Stomach (tissue), 4 donors: ENCODE results near the gene PPHLN1.

Experiments used
- CTCF ChIP-seq, 7 experiments: fragments of 450-650 bp in 4 of 7; fragments of 200-600 bp in 3 of 7; sonication (generic) in 3 of 7; IDR thresholded peaks; one replicate each; pipeline ENCODE4 v1.5.1; 2016 to 2019; ENCODE audit warnings: antibody characterized with exemption in 7 of 7, control low read depth in 2 of 7, mild to moderate bottlenecking in 1 of 7
- POLR2A ChIP-seq, 4 donors: fragments of 450-650 bp; IDR thresholded peaks; one replicate each; pipeline ENCODE4 v1.6.1; 2016; ENCODE audit warnings: antibody characterized with exemption in 4 of 4, control low read depth in 2 of 4, mild to moderate bottlenecking in 1 of 4, moderate library complexity in 1 of 4

DNA sequence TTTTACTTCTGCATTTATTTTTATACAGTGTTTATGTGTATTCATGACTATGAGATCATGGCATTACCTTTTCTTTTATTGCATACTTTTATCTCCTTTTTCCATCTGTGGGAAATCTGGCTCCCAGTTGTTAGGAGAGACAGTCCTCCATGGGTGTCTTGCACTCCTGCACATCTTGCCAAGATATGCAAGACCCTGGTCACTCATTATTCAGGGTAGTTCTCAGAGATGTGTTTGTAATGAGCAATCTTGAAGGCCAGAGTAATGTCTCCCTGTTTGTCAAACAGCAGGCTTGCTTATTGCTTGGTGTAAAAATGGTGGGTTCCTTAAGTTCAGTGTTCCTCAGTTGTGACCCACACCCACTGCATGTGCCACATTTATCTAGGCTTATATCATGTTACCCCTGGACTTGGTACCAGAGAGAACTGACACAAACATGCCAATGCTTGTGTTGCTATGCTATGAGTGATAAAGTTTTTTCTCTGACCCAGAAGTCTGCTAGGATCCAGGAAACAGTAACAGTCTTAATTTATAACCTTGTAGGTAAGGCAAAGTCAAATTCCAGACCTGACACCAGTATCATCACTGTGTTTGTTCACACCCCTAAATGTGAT, 36.8 kb downstream of the PPHLN1 start:
- no peak for TF ChIP-seq POLR2A (IDR thresholded peaks at IDR 0.05)
- TF ChIP-seq CTCF (IDR thresholded peaks at IDR 0.05), result no peak
